ENCODE data around the gene PHOSPHO2.
A peak's percentile ranks its signal among the peaks of the same experiment; 100 is the strongest.

PHOSPHO2 gene

DNA sequence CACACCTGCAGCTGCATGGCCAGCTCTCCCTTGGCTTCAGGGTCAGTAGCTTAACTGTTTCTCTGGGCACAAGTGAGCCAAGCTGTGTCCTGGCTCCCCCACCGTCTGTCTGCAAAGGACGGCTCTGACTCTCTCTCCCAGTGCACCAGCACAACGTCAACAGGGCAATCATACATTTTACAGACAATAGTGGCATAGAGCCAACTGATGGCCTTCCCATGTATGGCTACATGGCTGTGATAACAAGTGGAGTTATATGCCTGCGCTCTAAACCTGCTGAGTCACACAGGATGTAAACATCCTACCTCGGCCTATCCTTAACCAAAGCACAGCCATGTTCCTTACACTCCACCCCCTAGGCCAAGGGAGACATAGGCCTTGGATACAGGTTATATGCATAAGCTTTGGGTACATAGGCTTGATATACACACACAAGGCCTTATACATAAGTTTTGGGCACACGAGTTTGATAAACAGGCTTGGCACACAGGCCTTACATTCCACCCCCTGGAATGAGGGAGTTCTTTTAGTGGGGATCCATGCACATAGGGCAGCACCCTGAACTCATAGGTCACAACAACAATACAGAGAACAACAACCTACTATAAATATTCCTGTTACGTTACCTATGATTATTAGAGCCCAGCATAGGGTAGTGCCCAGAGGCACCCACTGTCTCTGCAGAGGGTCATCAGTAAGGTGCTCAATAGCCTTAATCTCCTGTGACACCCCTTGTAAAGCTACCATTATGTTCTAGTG lies 17.7 kb downstream of the PHOSPHO2 start:
- no peak overlapping the region for H3K27ac ChIP-seq
- TF ChIP-seq, protein P1, sequence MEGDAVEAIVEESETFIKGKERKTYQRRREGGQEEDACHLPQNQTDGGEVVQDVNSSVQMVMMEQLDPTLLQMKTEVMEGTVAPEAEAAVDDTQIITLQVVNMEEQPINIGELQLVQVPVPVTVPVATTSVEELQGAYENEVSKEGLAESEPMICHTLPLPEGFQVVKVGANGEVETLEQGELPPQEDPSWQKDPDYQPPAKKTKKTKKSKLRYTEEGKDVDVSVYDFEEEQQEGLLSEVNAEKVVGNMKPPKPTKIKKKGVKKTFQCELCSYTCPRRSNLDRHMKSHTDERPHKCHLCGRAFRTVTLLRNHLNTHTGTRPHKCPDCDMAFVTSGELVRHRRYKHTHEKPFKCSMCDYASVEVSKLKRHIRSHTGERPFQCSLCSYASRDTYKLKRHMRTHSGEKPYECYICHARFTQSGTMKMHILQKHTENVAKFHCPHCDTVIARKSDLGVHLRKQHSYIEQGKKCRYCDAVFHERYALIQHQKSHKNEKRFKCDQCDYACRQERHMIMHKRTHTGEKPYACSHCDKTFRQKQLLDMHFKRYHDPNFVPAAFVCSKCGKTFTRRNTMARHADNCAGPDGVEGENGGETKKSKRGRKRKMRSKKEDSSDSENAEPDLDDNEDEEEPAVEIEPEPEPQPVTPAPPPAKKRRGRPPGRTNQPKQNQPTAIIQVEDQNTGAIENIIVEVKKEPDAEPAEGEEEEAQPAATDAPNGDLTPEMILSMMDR (conservative IDR thresholded peaks at IDR 0.05): no peak

DNA sequence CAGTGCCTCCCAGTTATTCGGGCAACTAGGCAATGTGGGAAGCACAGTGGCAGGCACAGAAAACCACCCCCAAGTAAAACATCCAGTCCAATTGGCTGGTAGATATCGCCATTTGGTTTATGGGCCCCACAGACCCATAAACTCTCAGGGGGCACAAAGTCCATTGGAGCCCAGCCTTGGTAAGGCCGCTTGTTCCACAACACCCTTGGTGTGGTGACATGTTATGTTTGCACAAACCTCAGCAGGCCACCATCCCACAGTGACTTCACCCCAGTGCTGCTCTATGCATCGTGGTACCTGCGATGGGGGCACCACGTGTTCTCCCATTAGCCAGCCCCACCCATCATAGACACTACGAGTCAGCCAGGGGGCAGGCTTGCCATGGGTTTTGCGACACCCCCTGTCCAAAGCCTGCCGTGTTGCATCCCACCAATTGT lies 18.5 kb downstream of the PHOSPHO2 start:
- TF ChIP-seq, protein P1 (conservative IDR thresholded peaks at IDR 0.05): no peak
- H3K27ac ChIP-seq: no peak overlapping the region

GRCh38 chr2:169713331-169713730 lies 19.1 kb downstream of the PHOSPHO2 start:
- TF ChIP-seq, protein P1 (conservative IDR thresholded peaks at IDR 0.05): no peak
- H3K27ac ChIP-seq: no peak overlapping the region

DNA sequence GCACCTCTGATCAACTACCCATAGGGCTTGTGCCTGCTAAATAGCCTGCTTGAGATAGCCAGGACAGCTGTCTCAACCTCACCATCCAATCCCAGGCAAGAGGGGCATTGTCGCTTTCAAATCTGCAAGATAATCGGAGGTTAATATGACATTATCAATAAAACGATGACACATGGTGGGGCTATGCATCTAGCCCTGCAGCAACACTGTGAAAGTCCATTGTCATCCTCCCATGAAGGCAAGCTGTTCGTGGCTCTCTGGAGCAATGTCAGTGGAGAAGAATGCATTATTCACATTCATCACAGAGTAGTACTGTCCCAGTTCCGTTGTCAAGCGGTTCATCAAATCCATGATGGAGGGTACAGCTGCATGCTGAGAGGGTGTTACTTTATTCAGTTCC lies 20.4 kb downstream of the PHOSPHO2 start:
- TF ChIP-seq, protein P1 (conservative IDR thresholded peaks at IDR 0.05): no peak
- peak overlapping the region; percentile 97 for H3K27ac ChIP-seq

- H3K27ac ChIP-seq: peak overlapping the region; percentile 97
- TF ChIP-seq, protein P1 (conservative IDR thresholded peaks at IDR 0.05): no peak
Measured at GRCh38 chr2:169715379-169716237, 21.3 kb downstream of the PHOSPHO2 start.

DNA sequence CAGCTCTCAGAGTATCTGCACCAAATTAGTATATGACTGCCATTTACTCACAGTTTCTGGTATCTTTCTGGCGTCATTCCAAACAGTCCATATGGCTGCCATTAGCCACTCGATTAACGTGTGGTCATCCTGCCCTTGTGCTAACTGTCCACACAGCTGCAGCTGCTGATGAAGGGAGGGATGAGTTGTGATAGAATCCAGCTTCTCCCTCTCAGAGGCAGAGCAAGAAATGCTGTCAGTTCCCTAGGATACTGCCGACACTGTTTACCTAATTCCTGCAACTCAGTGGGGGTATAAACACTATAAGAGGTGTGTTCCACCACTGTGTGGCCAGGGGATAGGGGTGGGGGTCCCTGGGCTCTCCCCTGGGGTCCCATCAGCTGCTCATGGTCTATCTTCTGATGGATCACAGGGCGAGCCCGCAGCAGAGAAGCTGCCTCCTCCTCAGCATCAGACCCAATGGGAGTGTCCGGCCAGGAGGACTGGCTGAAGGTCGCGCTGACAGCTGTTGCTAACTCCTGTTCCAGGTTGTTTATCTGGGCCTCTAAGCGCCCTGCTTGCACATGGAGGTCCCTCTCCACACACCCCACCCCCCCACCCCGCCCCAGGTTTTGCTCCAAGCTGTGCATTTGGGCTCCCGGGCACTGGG lies 22.1 kb downstream of the PHOSPHO2 start:
- TF ChIP-seq, protein P1 (conservative IDR thresholded peaks at IDR 0.05): no peak
- H3K27ac ChIP-seq: peak overlapping the region; percentile 97

All from VCaP (cell line).